Trophoblast cell (in vitro differentiated cells and primary cell): ENCODE data around the gene RASGEF1C.

ENCODE experiments used
- DNase-seq, 2 donors: peaks; one replicate each; pipeline ENCODE4 v3.0.0-alpha.2; 2016
- H2AFZ ChIP-seq: 2 replicates; pipeline ENCODE4 v1.6.1; 2013; ENCODE audit warnings: low read length, moderate library complexity, mild to moderate bottlenecking; ENCODE audit not compliant: insufficient read depth, poor library complexity
- H2AK5ac ChIP-seq: 2 replicates; pipeline ENCODE4 v1.6.1; 2013; ENCODE audit warnings: mild to moderate bottlenecking, low read length
- H2BK120ac ChIP-seq: 2 replicates; pipeline ENCODE4 v1.6.1; 2013; ENCODE audit warnings: low read length, mild to moderate bottlenecking, moderate library complexity; ENCODE audit not compliant: insufficient read depth, poor library complexity
- H2BK12ac ChIP-seq: 2 replicates; pipeline ENCODE4 v1.6.1; 2013; ENCODE audit warnings: mild to moderate bottlenecking, low read length, moderate library complexity
- H2BK5ac ChIP-seq: 2 replicates; pipeline ENCODE4 v1.6.1; 2013; ENCODE audit warnings: low read length, low read depth, moderate library complexity, mild to moderate bottlenecking; ENCODE audit not compliant: poor library complexity
- H3K14ac ChIP-seq: 2 replicates; pipeline ENCODE4 v1.6.1; 2013; ENCODE audit warnings: mild to moderate bottlenecking, low read length
- H3K18ac ChIP-seq: 2 replicates; pipeline ENCODE4 v1.6.1; 2013; ENCODE audit warnings: mild to moderate bottlenecking, low read length
- H3K23ac ChIP-seq: 2 replicates; pipeline ENCODE4 v1.6.1; 2013; ENCODE audit warnings: low read length
- H3K27ac ChIP-seq: 2 replicates; pipeline ENCODE4 v1.5.1; 2013; ENCODE audit warnings: low read depth, mild to moderate bottlenecking, inconsistent platforms, low read length, moderate library complexity
- H3K27me3 ChIP-seq: 2 replicates; pipeline ENCODE4 v1.6.1; 2013; ENCODE audit warnings: inconsistent platforms, mild to moderate bottlenecking, low read length, moderate library complexity; ENCODE audit not compliant: insufficient read depth
- H3K36me3 ChIP-seq, 2 experiments: 1 replicate in 1 of 2; 2 replicates in 1 of 2; pipeline ENCODE4 v1.6.1; 2013; ENCODE audit warnings: low read length in 2 of 2, mild to moderate bottlenecking in 2 of 2, moderate library complexity in 1 of 2; ENCODE audit not compliant: insufficient read depth in 2 of 2, control insufficient read depth in 1 of 2
- H3K4ac ChIP-seq: 2 replicates; pipeline ENCODE4 v1.6.1; 2013; ENCODE audit warnings: low read depth, mild to moderate bottlenecking, low read length, moderate library complexity
- H3K4me1 ChIP-seq, 2 experiments: 1 replicate in 1 of 2; 2 replicates in 1 of 2; pipeline ENCODE4 v1.6.1; 2013; ENCODE audit warnings: low read length in 2 of 2, mild to moderate bottlenecking in 2 of 2, moderate library complexity in 1 of 2; ENCODE audit not compliant: insufficient read depth in 2 of 2, control insufficient read depth in 1 of 2
- H3K4me2 ChIP-seq: 2 replicates; pipeline ENCODE4 v1.6.1; 2013; ENCODE audit warnings: inconsistent platforms, mild to moderate bottlenecking, low read length, moderate library complexity
- H3K4me3 ChIP-seq: 2 replicates; pipeline ENCODE4 v1.5.1; 2013; ENCODE audit warnings: mild to moderate bottlenecking, low read depth, low read length, inconsistent platforms
- H3K79me1 ChIP-seq: one replicate; pipeline ENCODE4 v1.6.1; 2013; ENCODE audit warnings: low read length
- H3K79me2 ChIP-seq: 2 replicates; pipeline ENCODE4 v1.6.1; 2013; ENCODE audit warnings: low read length, mild to moderate bottlenecking; ENCODE audit not compliant: control insufficient read depth, insufficient read depth, poor library complexity
- H3K9ac ChIP-seq: 2 replicates; pipeline ENCODE4 v1.6.1; 2013; ENCODE audit warnings: mild to moderate bottlenecking, low read length
- H3K9me3 ChIP-seq: 2 replicates; pipeline ENCODE4 v1.6.1; 2013; ENCODE audit warnings: low read depth, mild to moderate bottlenecking, control low read depth, inconsistent platforms, low read length; ENCODE audit not compliant: insufficient read depth
- H4K12ac ChIP-seq: 2 replicates; pipeline ENCODE4 v1.6.1; 2013; ENCODE audit warnings: low read depth, mild to moderate bottlenecking, low read length, moderate library complexity
- H4K8ac ChIP-seq: 2 replicates; pipeline ENCODE4 v1.6.1; 2013; ENCODE audit warnings: low read depth, mild to moderate bottlenecking, low read length, moderate library complexity
- H4K91ac ChIP-seq: one replicate; pipeline ENCODE4 v1.6.1; 2013; ENCODE audit warnings: low read depth, mild to moderate bottlenecking, low read length, moderate library complexity
- WGBS: extraction: QIAGEN DNeasy Blood & Tissue Kit; methylation state at CpG from one replicate; pipeline ENCODE4 v1.1.7; 2013; ENCODE audit warnings: missing lambda C conversion rate; ENCODE audit not compliant: insufficient read length, insufficient coverage; ENCODE audit errors: extremely low coverage; 5-methylcytosine and 5-hydroxymethylcytosine counted together

RASGEF1C gene

GRCh38 chr5:180174587-180174972 lies 34.4 kb downstream of the RASGEF1C start:
- no peak overlapping the region for H2BK120ac ChIP-seq
- no peak overlapping the region for H3K4ac ChIP-seq
- no peak overlapping the region for H2AK5ac ChIP-seq
- H4K8ac ChIP-seq, result no peak overlapping the region
- peaks cover 1% of the 10 kb centered on the region for H3K9me3 ChIP-seq
- no peak overlapping the region for H3K4me3 ChIP-seq
- no peak overlapping the region for H3K23ac ChIP-seq
- no peaks in the 10 kb centered on the region for H3K79me1 ChIP-seq
- no peak overlapping the region for H2BK5ac ChIP-seq
- WGBS, result no CpG with 5 or more reads among the region's 12 CpGs
- H2BK12ac ChIP-seq, result no peak overlapping the region
- no peaks in the 10 kb centered on the region for H3K4me1 ChIP-seq
- H3K9ac ChIP-seq, result no peak overlapping the region
- H3K4me2 ChIP-seq, result no peak overlapping the region
- H3K36me3 ChIP-seq, result no peaks in the 10 kb centered on the region
- H3K79me2 ChIP-seq, result no peaks in the 10 kb centered on the region
- H3K14ac ChIP-seq, result no peak overlapping the region
- H2AFZ ChIP-seq, result no peak overlapping the region
- H3K27me3 ChIP-seq, result no peaks in the 10 kb centered on the region
- no peak for DNase-seq
- no peak overlapping the region for H4K91ac ChIP-seq
- no peak overlapping the region for H4K12ac ChIP-seq
- no peak overlapping the region for H3K18ac ChIP-seq
- no peak overlapping the region for H3K27ac ChIP-seq

DNA sequence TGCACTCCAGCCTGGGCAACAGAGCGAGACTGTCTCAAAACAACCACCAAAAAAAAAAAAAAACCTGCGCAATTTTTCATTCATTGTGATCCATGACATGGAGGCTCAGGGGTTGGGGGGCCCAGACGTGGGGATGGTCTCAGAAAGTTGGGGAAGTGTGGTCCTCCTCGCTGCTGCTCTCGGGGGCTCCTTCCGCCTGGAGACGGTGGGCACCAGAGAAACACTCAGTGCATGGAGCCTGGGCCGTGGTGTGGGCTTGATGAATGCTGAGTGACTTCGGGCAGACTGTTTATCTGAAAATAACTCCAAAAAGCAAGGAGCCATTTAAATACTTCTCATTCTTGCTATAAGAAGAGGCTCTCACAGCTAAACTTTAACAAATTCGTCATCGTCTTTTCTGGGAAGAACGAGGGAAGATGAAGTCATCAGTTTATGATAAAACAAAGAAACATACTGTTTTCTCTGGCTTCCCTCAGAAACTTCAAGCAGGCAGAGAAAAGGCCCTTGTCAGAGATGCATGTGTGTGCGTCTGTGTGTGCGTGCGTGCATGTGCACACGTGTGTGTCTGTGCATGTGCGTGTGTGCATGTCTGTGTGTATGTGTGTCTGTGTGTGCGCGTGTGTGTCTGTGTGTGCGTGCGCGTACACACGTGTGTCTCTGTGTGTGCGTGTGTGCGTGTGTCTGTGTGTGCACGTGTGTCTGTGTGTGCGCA lies 35.0 kb downstream of the RASGEF1C start:
- WGBS, result no CpG with 5 or more reads among the region's 27 CpGs

GRCh38 chr5:180173198-180173544 lies 35.8 kb downstream of the RASGEF1C start:
- no peak overlapping the region for H3K18ac ChIP-seq
- H3K4me2 ChIP-seq, result no peak overlapping the region
- H4K8ac ChIP-seq, result no peak overlapping the region
- H2BK12ac ChIP-seq, result no peak overlapping the region
- no peak overlapping the region for H3K14ac ChIP-seq
- H2AK5ac ChIP-seq, result no peak overlapping the region
- H2BK120ac ChIP-seq, result no peak overlapping the region
- no peak overlapping the region for H2AFZ ChIP-seq
- peaks cover 1% of the 10 kb centered on the region for H3K9me3 ChIP-seq
- no peaks in the 10 kb centered on the region for H3K36me3 ChIP-seq
- H2BK5ac ChIP-seq, result no peak overlapping the region
- no peaks in the 10 kb centered on the region for H3K27me3 ChIP-seq
- H3K23ac ChIP-seq, result no peak overlapping the region
- H3K4me1 ChIP-seq, result no peaks in the 10 kb centered on the region
- no peak for DNase-seq
- H3K4me3 ChIP-seq, result no peak overlapping the region
- WGBS, result no CpG with 5 or more reads among the region's 4 CpGs
- no peaks in the 10 kb centered on the region for H3K79me2 ChIP-seq
- no peak overlapping the region for H3K27ac ChIP-seq
- H4K91ac ChIP-seq, result no peak overlapping the region
- no peaks in the 10 kb centered on the region for H3K79me1 ChIP-seq
- H3K4ac ChIP-seq, result no peak overlapping the region
- H4K12ac ChIP-seq, result no peak overlapping the region
- H3K9ac ChIP-seq, result no peak overlapping the region

More for the DNA sequence above, 35.0 kb downstream of the RASGEF1C start:
- no peak overlapping the region for H3K4me2 ChIP-seq
- no peaks in the 10 kb centered on the region for H3K27me3 ChIP-seq
- H2BK120ac ChIP-seq, result no peak overlapping the region
- no peak overlapping the region for H4K8ac ChIP-seq
- no peak overlapping the region for H2AFZ ChIP-seq
- H3K14ac ChIP-seq, result no peak overlapping the region
- H3K9ac ChIP-seq, result no peak overlapping the region
- no peak overlapping the region for H3K4ac ChIP-seq
- H3K9me3 ChIP-seq, result peaks cover 1% of the 10 kb centered on the region
- no peaks in the 10 kb centered on the region for H3K79me2 ChIP-seq
- no peak overlapping the region for H2BK12ac ChIP-seq
- H3K27ac ChIP-seq, result no peak overlapping the region
- H4K12ac ChIP-seq, result no peak overlapping the region
- H3K23ac ChIP-seq, result no peak overlapping the region
- H3K18ac ChIP-seq, result no peak overlapping the region
- no peak overlapping the region for H2AK5ac ChIP-seq
- H4K91ac ChIP-seq, result no peak overlapping the region
- H3K4me3 ChIP-seq, result no peak overlapping the region
- H3K79me1 ChIP-seq, result no peaks in the 10 kb centered on the region
- no peak for DNase-seq
- H3K4me1 ChIP-seq, result no peaks in the 10 kb centered on the region
- no peaks in the 10 kb centered on the region for H3K36me3 ChIP-seq
- H2BK5ac ChIP-seq, result no peak overlapping the region

GRCh38 chr5:180172447-180173197 lies 36.4 kb downstream of the RASGEF1C start:
- no peak overlapping the region for H3K4me3 ChIP-seq
- H3K79me1 ChIP-seq, result no peaks in the 10 kb centered on the region
- no CpG with 5 or more reads among the region's 11 CpGs for WGBS
- no peak overlapping the region for H3K9ac ChIP-seq
- no peak overlapping the region for H2BK5ac ChIP-seq
- no peaks in the 10 kb centered on the region for H3K4me1 ChIP-seq
- no peaks in the 10 kb centered on the region for H3K27me3 ChIP-seq
- H4K12ac ChIP-seq, result no peak overlapping the region
- H3K14ac ChIP-seq, result no peak overlapping the region
- no peak overlapping the region for H2AFZ ChIP-seq
- H4K91ac ChIP-seq, result no peak overlapping the region
- H3K79me2 ChIP-seq, result no peaks in the 10 kb centered on the region
- no peak overlapping the region for H3K23ac ChIP-seq
- DNase-seq, result no peak
- peaks cover 1% of the 10 kb centered on the region for H3K9me3 ChIP-seq
- H3K27ac ChIP-seq, result no peak overlapping the region
- H2BK12ac ChIP-seq, result no peak overlapping the region
- H2AK5ac ChIP-seq, result no peak overlapping the region
- H2BK120ac ChIP-seq, result no peak overlapping the region
- no peaks in the 10 kb centered on the region for H3K36me3 ChIP-seq
- H4K8ac ChIP-seq, result no peak overlapping the region
- no peak overlapping the region for H3K18ac ChIP-seq
- H3K4me2 ChIP-seq, result no peak overlapping the region
- no peak overlapping the region for H3K4ac ChIP-seq
